Measurements from ENCODE around the gene APLP2.

DNA sequence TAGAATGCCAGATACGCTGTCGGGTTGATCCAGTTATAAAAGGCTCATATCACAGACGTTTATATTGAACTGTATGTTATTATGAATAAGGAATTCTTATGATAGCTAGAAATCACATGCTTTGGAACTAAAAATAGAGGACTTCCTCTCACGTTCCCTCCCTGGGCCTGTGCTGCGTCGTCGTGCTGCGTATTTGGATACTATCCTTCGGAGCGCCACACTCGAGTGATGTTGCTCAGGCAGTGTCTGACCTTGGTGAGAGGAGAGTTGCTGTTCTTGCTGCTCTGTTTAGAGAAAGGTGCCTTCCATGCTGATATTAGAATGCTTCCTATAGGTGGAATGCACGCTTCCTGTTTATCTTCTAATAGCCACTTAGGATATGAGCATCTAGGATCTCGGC lies 69.7 kb downstream of the APLP2 start:
- TF ChIP-seq, protein P1, sequence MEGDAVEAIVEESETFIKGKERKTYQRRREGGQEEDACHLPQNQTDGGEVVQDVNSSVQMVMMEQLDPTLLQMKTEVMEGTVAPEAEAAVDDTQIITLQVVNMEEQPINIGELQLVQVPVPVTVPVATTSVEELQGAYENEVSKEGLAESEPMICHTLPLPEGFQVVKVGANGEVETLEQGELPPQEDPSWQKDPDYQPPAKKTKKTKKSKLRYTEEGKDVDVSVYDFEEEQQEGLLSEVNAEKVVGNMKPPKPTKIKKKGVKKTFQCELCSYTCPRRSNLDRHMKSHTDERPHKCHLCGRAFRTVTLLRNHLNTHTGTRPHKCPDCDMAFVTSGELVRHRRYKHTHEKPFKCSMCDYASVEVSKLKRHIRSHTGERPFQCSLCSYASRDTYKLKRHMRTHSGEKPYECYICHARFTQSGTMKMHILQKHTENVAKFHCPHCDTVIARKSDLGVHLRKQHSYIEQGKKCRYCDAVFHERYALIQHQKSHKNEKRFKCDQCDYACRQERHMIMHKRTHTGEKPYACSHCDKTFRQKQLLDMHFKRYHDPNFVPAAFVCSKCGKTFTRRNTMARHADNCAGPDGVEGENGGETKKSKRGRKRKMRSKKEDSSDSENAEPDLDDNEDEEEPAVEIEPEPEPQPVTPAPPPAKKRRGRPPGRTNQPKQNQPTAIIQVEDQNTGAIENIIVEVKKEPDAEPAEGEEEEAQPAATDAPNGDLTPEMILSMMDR (IDR thresholded peaks at IDR 0.05): no peak
- TF ChIP-seq POLR2A (IDR thresholded peaks at IDR 0.05): no peak
- TF ChIP-seq POLR2AphosphoS5 (IDR thresholded peaks at IDR 0.05): no peak
- TF ChIP-seq EP300 (IDR thresholded peaks at IDR 0.05): no peak
